OCI-LY3 (cell line): Measurements from ENCODE around the gene RBBP8NL.

ENCODE experiments used
- H2AFZ ChIP-seq: fragments of 200-600, 300-600 bp; shearing (Covaris generic); 2 replicates; pipeline ENCODE4 v1.6.0; 2014; ENCODE audit warnings: antibody characterized with exemption, low read depth, low read length
- H3K27ac ChIP-seq: fragments of 200-600, 300-600 bp; sonication (generic); 2 replicates; pipeline ENCODE4 v1.5.1; 2014; ENCODE audit warnings: mild to moderate bottlenecking, low read length, moderate library complexity, mixed read lengths
- H3K27me3 ChIP-seq: fragments of 200-600, 300-600 bp; sonication (generic); 2 replicates; pipeline ENCODE4 v1.6.1; 2014; ENCODE audit warnings: low read depth, low read length, mixed read lengths
- H3K36me3 ChIP-seq: fragments of 200-600, 300-600 bp; sonication (generic); replicated peaks from 2 replicates; pipeline ENCODE3; 2014; ENCODE audit warnings: low read depth, low read length, mixed read lengths
- H3K4me1 ChIP-seq: fragments of 300-600, 200-600 bp; sonication (generic); 2 replicates; pipeline ENCODE4 v1.6.1; 2014; ENCODE audit warnings: low read length, mixed read lengths
- H3K4me2 ChIP-seq: fragments of 200-600, 300-600 bp; sonication (generic); 2 replicates; pipeline ENCODE4 v1.6.1; 2014; ENCODE audit warnings: low read length, mixed read lengths
- H3K4me3 ChIP-seq: fragments of 300-600, 200-600 bp; sonication (generic); 2 replicates; pipeline ENCODE4 v1.5.1; 2014; ENCODE audit warnings: antibody characterized with exemption, mild to moderate bottlenecking, low read length, moderate library complexity
- H3K79me2 ChIP-seq: fragments of 300-600, 200-600 bp; shearing (Covaris generic); 2 replicates; pipeline ENCODE4 v1.6.1; 2014; ENCODE audit warnings: mild to moderate bottlenecking, low read length, mixed read lengths
- H3K9ac ChIP-seq: fragments of 300-600, 200-600 bp; shearing (Covaris generic); 2 replicates; pipeline ENCODE4 v1.6.0; 2014; ENCODE audit warnings: mild to moderate bottlenecking, low read length, moderate library complexity
- H3K9me3 ChIP-seq: fragments of 200-600, 300-600 bp; shearing (Covaris generic); 2 replicates; pipeline ENCODE4 v1.6.1; 2014; ENCODE audit warnings: low read length, mixed read lengths; ENCODE audit not compliant: insufficient read depth
- H4K20me1 ChIP-seq: fragments of 200-600, 300-600 bp; sonication (generic); 2 replicates; pipeline ENCODE4 v1.6.1; 2016; ENCODE audit warnings: low read length, mixed read lengths; ENCODE audit not compliant: insufficient read depth
- CTCF ChIP-seq: fragments of 200-600, 300-600 bp; sonication (generic); IDR thresholded peaks from 2 replicates; pipeline ENCODE4 v1.5.1; 2014; ENCODE audit warnings: antibody characterized with exemption, low read length, low read depth
- EZH2phosphoT487 ChIP-seq: fragments of 200-600 bp; shearing (Covaris generic); IDR thresholded peaks from 2 replicates; pipeline ENCODE4 v1.6.1; 2018; ENCODE audit warnings: antibody characterized with exemption, mixed run types, low read depth

The RBBP8NL gene

GRCh38 chr20:62364911-62365736, 62.2 kb downstream of the RBBP8NL start:
- Histone ChIP-seq H3K4me3 (peak overlapping the region; percentile 92; the same call in 1 of the 2 replicates), H2AFZ (no peak overlapping the region), H3K9ac (no peak overlapping the region), H3K36me3 (no peaks in the 10 kb centered on the region), H3K4me1 (peaks cover 22% of the 10 kb centered on the region), H3K27me3 (peaks cover 23% of the 10 kb centered on the region), H3K27ac (no peak overlapping the region), H4K20me1 (0 out of 2 replicates have a peak, but pooled peaks cover 11% of the 10 kb centered on the region), H3K79me2 (no peaks in the 10 kb centered on the region), H3K4me2 (peak overlapping the region; percentile 68), H3K9me3 (no peaks in the 10 kb centered on the region)
- TF ChIP-seq EZH2phosphoT487 (no peak), CTCF (no peak)

- Histone ChIP-seq H3K9ac (no peak overlapping the region), H3K4me1 (peaks cover 22% of the 10 kb centered on the region), H3K4me3 (no peak overlapping the region), H3K36me3 (no peaks in the 10 kb centered on the region), H3K27me3 (peaks cover 14% of the 10 kb centered on the region), H3K79me2 (no peaks in the 10 kb centered on the region), H4K20me1 (0 out of 2 replicates have a peak, but pooled peaks cover 11% of the 10 kb centered on the region), H3K27ac (no peak overlapping the region), H3K4me2 (no peak overlapping the region), H3K9me3 (no peaks in the 10 kb centered on the region), H2AFZ (no peak overlapping the region)
- TF ChIP-seq EZH2phosphoT487 (no peak), CTCF (no peak)
Observed at GRCh38 chr20:62363920-62364851, 63.2 kb downstream of the RBBP8NL start.

GRCh38 chr20:62362991-62363919, 64.1 kb downstream of the RBBP8NL start:
- no peak for TF ChIP-seq EZH2phosphoT487
- TF ChIP-seq CTCF = peak; percentile 45
- Histone ChIP-seq H3K27ac (no peak overlapping the region), H3K9me3 (no peaks in the 10 kb centered on the region), H3K36me3 (no peaks in the 10 kb centered on the region), H3K27me3 (peaks cover 5% of the 10 kb centered on the region), H3K79me2 (no peaks in the 10 kb centered on the region), H2AFZ (no peak overlapping the region), H3K4me2 (no peak overlapping the region), H3K4me3 (no peak overlapping the region), H3K9ac (no peak overlapping the region), H4K20me1 (0 out of 2 replicates have a peak, but pooled peaks cover 11% of the 10 kb centered on the region), H3K4me1 (peaks cover 17% of the 10 kb centered on the region)
